CMK (cell line): ENCODE data around the gene ZCWPW1.
"Not testable (repeated sequence)": the region's sequence is repeated elsewhere in the genome, so short reads cannot be mapped to it uniquely, and the experiment has no call there.

ENCODE experiments used
- DNase-seq: peaks from one replicate; pipeline ENCODE4 v3.0.0-alpha.2; 2010; ENCODE audit warnings: low read depth

Gene ZCWPW1

GRCh38 chr7:100353685-100354330 is 74.7 kb downstream of the ZCWPW1 start:
- DNase-seq, result no peak

DNA sequence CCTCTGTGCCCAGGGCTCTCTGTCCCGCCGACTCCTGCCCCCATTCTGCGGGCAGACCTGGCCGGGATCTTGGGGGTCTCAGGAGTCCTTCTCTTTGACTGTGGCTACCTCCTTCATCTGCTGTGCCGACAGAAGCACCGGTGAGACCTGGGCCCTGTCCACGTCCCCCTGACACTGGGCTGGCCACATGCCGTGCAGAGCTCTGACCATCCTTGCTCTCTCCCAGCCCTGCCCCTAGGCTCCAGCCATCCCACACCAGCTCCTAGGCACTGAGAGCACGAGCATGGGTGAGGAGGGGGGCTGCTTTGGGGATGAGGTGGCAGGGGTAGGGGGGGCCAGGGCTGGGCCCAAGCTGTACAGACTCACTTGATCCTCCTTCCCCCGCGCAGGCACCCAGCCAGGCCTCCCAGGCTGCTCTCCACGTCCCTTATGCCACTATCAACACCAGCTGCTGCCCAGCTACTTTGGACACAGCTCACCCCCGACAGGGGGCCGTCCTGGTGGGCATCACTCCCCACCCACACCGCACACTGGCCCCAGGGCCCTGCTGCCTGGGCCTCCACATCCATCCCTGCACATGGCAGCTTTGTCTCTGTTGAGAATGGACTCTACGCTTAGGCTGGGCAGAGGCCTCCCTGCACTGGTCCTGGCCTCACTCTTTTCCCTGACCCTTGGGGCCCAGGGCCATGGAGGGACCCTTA is 75.4 kb downstream of the ZCWPW1 start:
- no peak for DNase-seq

DNA sequence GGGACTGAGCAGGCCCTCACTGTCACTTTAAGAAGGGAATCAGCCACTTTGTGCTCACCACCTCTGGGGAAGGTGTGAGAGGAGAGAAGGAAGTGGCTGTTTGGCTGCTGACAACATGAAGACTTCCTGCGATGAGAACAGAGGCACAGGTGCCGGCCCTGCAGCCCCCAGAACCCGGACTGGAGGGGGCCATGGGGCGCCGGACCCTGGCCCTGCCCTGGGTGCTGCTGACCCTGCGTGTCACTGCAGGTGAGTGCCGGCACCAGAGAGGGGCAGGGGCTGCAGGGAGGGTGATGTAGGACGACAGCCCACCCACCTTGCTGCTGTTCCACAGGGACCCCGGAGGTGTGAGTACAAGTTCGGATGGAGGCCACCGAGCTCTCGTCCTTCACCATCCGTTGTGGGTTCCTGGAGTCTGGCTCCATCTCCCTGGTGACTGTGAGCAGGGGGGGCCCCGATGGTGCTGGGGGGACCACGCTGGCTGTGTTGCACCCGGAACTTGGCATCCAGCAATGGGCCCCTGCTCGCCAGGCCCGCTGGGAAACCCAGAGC is 76.2 kb downstream of the ZCWPW1 start:
- not testable (repeated sequence) for DNase-seq

DNA sequence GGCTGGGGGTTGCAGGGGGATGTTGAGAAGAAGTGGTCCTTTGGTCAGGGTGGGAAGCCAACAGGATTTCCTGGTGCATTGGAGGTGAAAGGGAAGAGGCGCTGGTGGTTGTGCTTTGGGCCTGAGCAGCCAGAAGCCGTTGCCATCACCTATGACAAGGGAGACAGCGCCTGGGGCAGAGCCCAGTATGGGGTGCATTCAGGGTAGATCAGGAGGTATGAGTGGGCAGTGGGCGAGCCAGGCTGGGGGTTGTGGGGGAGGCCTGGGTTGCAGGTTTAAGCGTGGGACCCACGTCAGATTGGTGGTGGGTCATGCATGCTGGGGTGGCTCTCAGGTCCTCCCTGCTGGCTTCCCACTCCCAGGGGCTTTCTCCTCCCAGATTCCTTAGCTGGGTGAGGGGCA is 76.8 kb downstream of the ZCWPW1 start:
- DNase-seq, result no peak
